Spleen (tissue), 7 donors: ENCODE results near the gene QPRT.

Experiments
- CTCF ChIP-seq, 11 experiments: fragments of 200-600 bp in 7 of 11; fragments of 450-650 bp in 4 of 11; sonication (generic) in 4 of 11; IDR thresholded peaks in 8 of 11; conservative IDR thresholded peaks in 3 of 11; 1 replicate in 7 of 11; 2 replicates in 4 of 11; pipeline versions ENCODE4 v1.4.0 to v1.8.0; 2016 to 2021; ENCODE audit warnings: antibody characterized with exemption in 11 of 11, inconsistent platforms in 4 of 11, mild to moderate bottlenecking in 1 of 11
- POLR2A ChIP-seq, 3 donors: fragments of 450-650 bp; IDR thresholded peaks; one replicate each; pipeline ENCODE4 v1.5.1; 2017; ENCODE audit warnings: antibody characterized with exemption in 3 of 3, mild to moderate bottlenecking in 1 of 3
- donor health status: DM: no; HTN: no; CAD: no; lungs with moderate emphysema.
- donor health status: DM: no; HTN: no; CAD: no.
- donor health status: DM: no; HTN: no; CAD: no.

- TF ChIP-seq POLR2A (IDR thresholded peaks at IDR 0.05), result no peak
- TF ChIP-seq CTCF (IDR thresholded peaks at IDR 0.05 in 8 of 11, conservative IDR thresholded peaks at IDR 0.05 in 3 of 11), result no peak
Measured at GRCh38 chr16:29673501-29673900, 5.5 kb upstream of the QPRT start.
